PC-9 (cell line): ENCODE data around the gene CYGB. TPM values are rescaled to one million over a fixed set of nuclear protein-coding genes. Genes with fewer than 3 reads are reported as not detected.

ENCODE experiments used
- BruUV-seq: library from RNA; stranded (reverse); fragments of 400-500 nt; replicated peaks from 2 replicates; lab custom pipeline; 2021; lab: Mats Ljungman, UMichigan
- CTCF ChIA-PET: fragments of 300-600 bp; sonication (Branson Sonifier 250); formaldehyde crosslinking; loops from one replicate; lab custom pipeline; 2022; ENCODE audit warnings: antibody characterized with exemption; lab: Charles Lee
- POLR2A ChIA-PET: fragments of 300-600 bp; sonication (Branson Sonifier 250); formaldehyde crosslinking; loops from one replicate; lab custom pipeline; 2022; ENCODE audit warnings: antibody characterized with exemption; ENCODE audit not compliant: unreplicated experiment; lab: Charles Lee
- DNase-seq, 2 experiments: peaks; one replicate each; pipeline versions ENCODE4 v3.0.0 to v3.0.0-alpha.2; 2015 to 2022; ENCODE audit warnings: mixed read lengths in 1 of 2
- H2AFZ ChIP-seq: fragments of 200-600 bp; sonication (generic); 2 replicates; pipeline ENCODE4 v1.8.1; 2017; ENCODE audit warnings: antibody characterized with exemption
- H3F3A ChIP-seq: fragments of 200-600 bp; sonication (generic); 2 replicates; pipeline ENCODE4 v1.8.1; 2017; ENCODE audit warnings: antibody characterized with exemption, mild to moderate bottlenecking, low read depth; ENCODE audit not compliant: insufficient read depth
- H3K27ac ChIP-seq: fragments of 200-600 bp; sonication (generic); 2 replicates; pipeline ENCODE4 v1.6.1; 2016; ENCODE audit warnings: mixed run types
- H3K27me3 ChIP-seq: fragments of 200-600 bp; sonication (generic); 2 replicates; pipeline ENCODE4 v1.6.1; 2016; ENCODE audit warnings: low read depth, mixed run types; ENCODE audit not compliant: insufficient read depth
- H3K36me3 ChIP-seq: fragments of 200-600 bp; sonication (generic); 2 replicates; pipeline ENCODE4 v1.6.1; 2016; ENCODE audit warnings: low read depth, mixed run types
- H3K4me1 ChIP-seq: fragments of 200-600 bp; sonication (generic); replicated peaks from 2 replicates; pipeline ENCODE4 v1.6.1; 2016; ENCODE audit warnings: mixed run types; ENCODE audit not compliant: insufficient read depth
- H3K4me2 ChIP-seq: fragments of 200-600 bp; sonication (generic); 2 replicates; pipeline ENCODE4 v1.6.1; 2017; ENCODE audit warnings: mixed run types
- H3K4me3 ChIP-seq: fragments of 200-600 bp; sonication (generic); 2 replicates; pipeline ENCODE4 v1.6.1; 2016; ENCODE audit warnings: mixed run types
- H3K79me2 ChIP-seq: fragments of 200-600 bp; sonication (generic); 2 replicates; pipeline ENCODE4 v1.6.1; 2017; ENCODE audit warnings: low read depth, mixed run types
- H3K9me2 ChIP-seq: fragments of 200-600 bp; sonication (generic); 2 replicates; pipeline ENCODE4 v1.8.1; 2017; ENCODE audit warnings: mild to moderate bottlenecking; ENCODE audit not compliant: insufficient read depth
- H3K9me3 ChIP-seq: fragments of 200-600 bp; sonication (generic); 2 replicates; pipeline ENCODE4 v1.8.1; 2016; ENCODE audit warnings: low read depth; ENCODE audit not compliant: insufficient read depth
- H4K20me1 ChIP-seq: fragments of 200-600 bp; sonication (generic); 2 replicates; pipeline ENCODE4 v1.8.1; 2017; ENCODE audit not compliant: insufficient read depth
- EZH2 ChIP-seq: fragments of 200-600 bp; sonication (generic); IDR thresholded peaks from 2 replicates; pipeline ENCODE4 v1.8.0; 2017; ENCODE audit warnings: antibody characterized with exemption, low read depth
- intact Hi-C: fragments of 100-400 bp; cut with micrococcal nuclease; formaldehyde crosslinking; loops from one replicate; pipeline ENCODE4 v1.10.0; 2022; ENCODE audit not compliant: unreplicated experiment
- total RNA-seq: library from RNA; stranded (reverse); gene quantifications from 2 replicates; pipeline ENCODE4 v1.2.3, GENCODE V29; 2021
- TF ChIP-seq, protein P1 (sequence below): fragments of 200-600 bp; sonication (generic); conservative IDR thresholded peaks from 2 replicates; pipeline ENCODE4 v1.6.1; 2017; ENCODE audit warnings: mixed run types, antibody characterized with exemption, mild to moderate bottlenecking, moderate library complexity

The CYGB gene
- total RNA-seq, 1 experiment from 2014 or later: 1.1 TPM

DNA sequence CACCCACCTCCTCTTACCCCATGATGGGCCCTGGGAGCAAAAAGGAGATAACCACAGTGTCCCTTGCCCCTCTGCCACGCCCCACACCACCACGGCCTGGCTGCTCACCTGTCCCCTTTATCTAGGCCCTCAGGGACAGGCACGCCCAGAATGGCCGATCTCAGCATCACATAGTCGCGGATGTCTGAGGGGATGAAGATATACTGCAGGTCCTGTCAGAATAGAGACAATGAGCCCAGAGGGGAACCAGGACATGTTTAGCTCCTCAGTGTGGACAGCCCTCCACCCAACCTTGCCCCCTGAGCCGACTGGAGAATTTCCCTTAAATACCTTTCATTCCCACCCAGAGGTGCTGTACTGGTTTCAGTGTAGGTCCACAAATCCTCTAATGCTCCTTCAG lies 32.9 kb upstream of the CYGB start:
- H3K4me3 ChIP-seq: no peak overlapping the region
- CTCF ChIA-PET: no interaction called here
- POLR2A ChIA-PET: no interaction called here
- no peaks in the 10 kb centered on the region for H3K9me3 ChIP-seq
- no peak for DNase-seq
- H3K4me1 ChIP-seq: no peaks in the 10 kb centered on the region
- H3K9me2 ChIP-seq: no peaks in the 10 kb centered on the region
- intact Hi-C loops: no loop called here
- no TSS peak for BruUV-seq
- H3K27me3 ChIP-seq: no peaks in the 10 kb centered on the region
- H3K79me2 ChIP-seq: no peaks in the 10 kb centered on the region
- no peak overlapping the region for H2AFZ ChIP-seq
- H3K27ac ChIP-seq: no peak overlapping the region
- no peak overlapping the region for H3K4me2 ChIP-seq
- H3K36me3 ChIP-seq: no peaks in the 10 kb centered on the region
- peaks cover 18% of the 10 kb centered on the region for H3F3A ChIP-seq
- TF ChIP-seq, protein P1, sequence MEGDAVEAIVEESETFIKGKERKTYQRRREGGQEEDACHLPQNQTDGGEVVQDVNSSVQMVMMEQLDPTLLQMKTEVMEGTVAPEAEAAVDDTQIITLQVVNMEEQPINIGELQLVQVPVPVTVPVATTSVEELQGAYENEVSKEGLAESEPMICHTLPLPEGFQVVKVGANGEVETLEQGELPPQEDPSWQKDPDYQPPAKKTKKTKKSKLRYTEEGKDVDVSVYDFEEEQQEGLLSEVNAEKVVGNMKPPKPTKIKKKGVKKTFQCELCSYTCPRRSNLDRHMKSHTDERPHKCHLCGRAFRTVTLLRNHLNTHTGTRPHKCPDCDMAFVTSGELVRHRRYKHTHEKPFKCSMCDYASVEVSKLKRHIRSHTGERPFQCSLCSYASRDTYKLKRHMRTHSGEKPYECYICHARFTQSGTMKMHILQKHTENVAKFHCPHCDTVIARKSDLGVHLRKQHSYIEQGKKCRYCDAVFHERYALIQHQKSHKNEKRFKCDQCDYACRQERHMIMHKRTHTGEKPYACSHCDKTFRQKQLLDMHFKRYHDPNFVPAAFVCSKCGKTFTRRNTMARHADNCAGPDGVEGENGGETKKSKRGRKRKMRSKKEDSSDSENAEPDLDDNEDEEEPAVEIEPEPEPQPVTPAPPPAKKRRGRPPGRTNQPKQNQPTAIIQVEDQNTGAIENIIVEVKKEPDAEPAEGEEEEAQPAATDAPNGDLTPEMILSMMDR: no peak
- no peak for TF ChIP-seq EZH2
- peaks cover 12% of the 10 kb centered on the region for H4K20me1 ChIP-seq

DNA sequence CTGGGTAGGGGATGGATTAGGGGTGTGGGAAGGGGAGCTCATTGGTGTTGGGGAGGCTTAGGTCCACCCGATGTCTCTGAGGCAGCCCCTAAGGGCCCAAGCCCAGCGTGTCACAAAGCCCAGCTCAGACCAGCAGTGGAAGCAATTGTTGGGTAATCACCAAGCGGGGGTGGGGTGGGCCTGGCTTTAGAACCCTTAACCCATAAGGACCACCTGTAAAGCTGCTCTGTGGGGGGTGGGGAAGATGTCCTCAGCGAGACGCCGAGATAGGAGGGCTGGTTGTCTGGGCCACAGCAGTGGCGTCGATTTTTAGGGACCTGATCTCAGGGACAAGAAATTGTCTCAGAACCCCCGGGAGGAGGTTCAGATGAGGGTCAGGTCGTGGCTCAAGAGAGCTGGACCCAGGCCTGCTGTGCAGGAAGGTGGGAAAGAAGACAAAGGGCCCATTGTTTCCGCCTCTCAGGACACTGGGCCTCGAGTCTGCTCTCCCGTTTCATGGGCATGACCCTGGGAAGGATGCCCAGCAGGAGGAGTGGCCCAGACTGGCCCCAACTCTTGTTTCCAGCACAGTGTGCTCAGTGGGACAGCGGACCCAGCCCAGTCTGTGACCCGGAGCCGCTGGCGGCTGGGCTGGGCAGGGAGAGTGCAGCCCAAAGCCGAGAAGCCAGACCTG lies 32.2 kb upstream of the CYGB start:
- no peaks in the 10 kb centered on the region for H3K4me1 ChIP-seq
- BruUV-seq: no TSS peak
- H3K27ac ChIP-seq: no peak overlapping the region
- H3K4me3 ChIP-seq: no peak overlapping the region
- DNase-seq: peak in 1 of 2 experiments; percentile 67
- no peaks in the 10 kb centered on the region for H3K9me2 ChIP-seq
- peaks cover 20% of the 10 kb centered on the region for H3F3A ChIP-seq
- ChIA-PET CTCF (interaction anchor here (0.6 kb wide), 1 partner anchor 12 kb away, joined by 4 read pairs; no protein-coding TSS in a partner anchor), POLR2A (no interaction called here)
- no peak for TF ChIP-seq EZH2
- TF ChIP-seq, protein P1: no peak
- peaks cover 13% of the 10 kb centered on the region for H4K20me1 ChIP-seq
- no peaks in the 10 kb centered on the region for H3K27me3 ChIP-seq
- H3K79me2 ChIP-seq: no peaks in the 10 kb centered on the region
- H2AFZ ChIP-seq: no peak overlapping the region
- no peak overlapping the region for H3K4me2 ChIP-seq
- H3K9me3 ChIP-seq: no peaks in the 10 kb centered on the region
- intact Hi-C loops: no loop called here
- no peaks in the 10 kb centered on the region for H3K36me3 ChIP-seq

DNA sequence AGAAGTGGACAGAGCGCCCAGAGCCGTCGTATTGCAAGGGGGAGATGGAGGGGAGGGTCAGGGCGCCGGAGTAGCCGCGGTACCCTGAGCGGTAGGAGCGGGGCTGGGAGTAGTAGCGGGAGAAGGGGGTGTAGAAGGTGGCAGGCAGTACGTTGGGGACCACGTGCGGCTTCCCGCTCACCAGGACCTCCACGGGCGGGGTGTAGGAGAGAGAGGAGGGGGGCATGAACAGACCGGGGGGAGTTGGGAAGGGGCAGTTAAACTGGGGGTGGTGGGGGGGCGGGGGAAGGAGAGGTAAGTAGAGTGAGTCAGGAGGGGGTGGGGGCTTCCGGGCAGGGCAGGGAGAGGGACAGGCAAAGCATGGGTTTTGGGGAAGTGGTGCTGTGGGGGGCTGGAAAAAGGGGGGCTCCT lies 31.3 kb upstream of the CYGB start:
- TF ChIP-seq EZH2: no peak
- TF ChIP-seq, protein P1: no peak
- H3F3A ChIP-seq: peaks cover 20% of the 10 kb centered on the region
- H3K9me2 ChIP-seq: no peaks in the 10 kb centered on the region
- H3K79me2 ChIP-seq: no peaks in the 10 kb centered on the region
- intact Hi-C loops: no loop called here
- H3K4me1 ChIP-seq: no peaks in the 10 kb centered on the region
- no peaks in the 10 kb centered on the region for H3K36me3 ChIP-seq
- H4K20me1 ChIP-seq: peaks cover 13% of the 10 kb centered on the region
- H3K4me2 ChIP-seq: no peak overlapping the region
- no peak overlapping the region for H3K4me3 ChIP-seq
- H3K9me3 ChIP-seq: no peaks in the 10 kb centered on the region
- ChIA-PET CTCF (interaction anchor here (0.7 kb wide), 1 partner anchor 51 kb away, joined by 5 read pairs; no protein-coding TSS in a partner anchor), POLR2A (no interaction called here)
- H3K27me3 ChIP-seq: no peaks in the 10 kb centered on the region
- H3K27ac ChIP-seq: no peak overlapping the region
- no peak for DNase-seq
- BruUV-seq: no TSS peak
- no peak overlapping the region for H2AFZ ChIP-seq
